ENCODE data around the gene INSRR.

DNA sequence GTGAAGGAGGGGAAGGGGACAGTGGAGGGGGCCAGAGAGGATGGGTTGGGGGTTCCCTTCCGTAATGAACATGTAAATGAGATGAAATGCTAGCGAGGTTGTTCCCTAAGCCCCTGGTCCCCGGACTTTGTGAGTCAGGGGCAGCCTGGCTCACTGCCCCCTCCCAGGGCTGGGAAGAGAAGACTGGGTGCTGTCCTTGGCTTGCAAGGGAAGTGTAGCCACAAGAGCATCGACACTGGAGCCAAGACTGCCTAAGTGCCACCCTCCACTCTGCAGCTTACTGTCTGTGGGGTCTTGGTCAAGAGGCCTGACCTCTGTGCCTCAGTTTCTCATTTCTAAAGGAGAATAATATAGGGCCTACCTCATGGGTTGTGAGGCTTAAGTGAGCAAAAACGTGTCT lies 35.1 kb upstream of the INSRR start:
- TF ChIP-seq GATA3 (IDR thresholded peaks at IDR 0.05; ENCODE audit: low read depth, low read length) (no peak), GATA2 (IDR thresholded peaks at IDR 0.05; ENCODE audit: low read depth, low read length) (no peak)

Measured in SH-SY5Y (cell line).